Measurements from ENCODE around the gene B3GALNT1. TPM values are rescaled to one million over a fixed set of nuclear protein-coding genes. Genes with fewer than 3 reads are reported as not detected.
A peak's percentile ranks its signal among the peaks of the same experiment; 100 is the strongest.

Gene B3GALNT1
- total and polyA plus RNA-seq, 8 donors, result 2.0 to 7.7 (median 5.0) TPM

- H3K27ac ChIP-seq, result no peak overlapping the region
- ATAC-seq, result no peak
- intact Hi-C loops (cut with DNase I), result no loop called here
Observed at GRCh38 chr3:161067335-161067734, 37.8 kb downstream of the B3GALNT1 start.

GRCh38 chr3:161066930-161067329, 38.2 kb downstream of the B3GALNT1 start:
- DNase-seq (no peak), ATAC-seq (no peak), FAIRE-seq (no peak)
- H3K4me3 ChIP-seq, result no peak overlapping the region
- H3K27ac ChIP-seq, result no peak overlapping the region
- H3K36me3 ChIP-seq, result no peaks in the 10 kb centered on the region
- 59 to 77% methylated on average over 3 of the region's 3 CpGs for WGBS, 2 donors
- intact Hi-C loops (cut with DNase I), result no loop called here
- H3K27me3 ChIP-seq, result no peaks in the 10 kb centered on the region
- H3K4me1 ChIP-seq, result peaks cover 6 to 9% (median 7%) of the 10 kb centered on the region in 3 donors
- TF ChIP-seq, protein P1, sequence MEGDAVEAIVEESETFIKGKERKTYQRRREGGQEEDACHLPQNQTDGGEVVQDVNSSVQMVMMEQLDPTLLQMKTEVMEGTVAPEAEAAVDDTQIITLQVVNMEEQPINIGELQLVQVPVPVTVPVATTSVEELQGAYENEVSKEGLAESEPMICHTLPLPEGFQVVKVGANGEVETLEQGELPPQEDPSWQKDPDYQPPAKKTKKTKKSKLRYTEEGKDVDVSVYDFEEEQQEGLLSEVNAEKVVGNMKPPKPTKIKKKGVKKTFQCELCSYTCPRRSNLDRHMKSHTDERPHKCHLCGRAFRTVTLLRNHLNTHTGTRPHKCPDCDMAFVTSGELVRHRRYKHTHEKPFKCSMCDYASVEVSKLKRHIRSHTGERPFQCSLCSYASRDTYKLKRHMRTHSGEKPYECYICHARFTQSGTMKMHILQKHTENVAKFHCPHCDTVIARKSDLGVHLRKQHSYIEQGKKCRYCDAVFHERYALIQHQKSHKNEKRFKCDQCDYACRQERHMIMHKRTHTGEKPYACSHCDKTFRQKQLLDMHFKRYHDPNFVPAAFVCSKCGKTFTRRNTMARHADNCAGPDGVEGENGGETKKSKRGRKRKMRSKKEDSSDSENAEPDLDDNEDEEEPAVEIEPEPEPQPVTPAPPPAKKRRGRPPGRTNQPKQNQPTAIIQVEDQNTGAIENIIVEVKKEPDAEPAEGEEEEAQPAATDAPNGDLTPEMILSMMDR (IDR thresholded peaks at IDR 0.05), result no peak
- H3K9me3 ChIP-seq, result no peaks in the 10 kb centered on the region

More at GRCh38 chr3:161067335-161067734, 37.8 kb downstream of the B3GALNT1 start:
- Histone ChIP-seq H3K4me1 (peaks cover 6 to 9% (median 7%) of the 10 kb centered on the region in 3 donors), H3K9me3 (no peaks in the 10 kb centered on the region), H3K36me3 (no peaks in the 10 kb centered on the region), H3K4me3 (no peak overlapping the region), H3K27me3 (no peaks in the 10 kb centered on the region)
- no peak for DNase-seq
- TF ChIP-seq, protein P1 (IDR thresholded peaks at IDR 0.05), result no peak
- 44 to 54% methylated on average over 1 of the region's 1 CpG for WGBS, 2 donors
- no peak for FAIRE-seq

- no peaks in the 10 kb centered on the region for H3K27me3 ChIP-seq
- H3K36me3 ChIP-seq, result no peaks in the 10 kb centered on the region
- FAIRE-seq, result no peak
- no peak for ATAC-seq
- no peak for DNase-seq
- intact Hi-C loops (cut with DNase I), result no loop called here
- no peak overlapping the region for H3K4me3 ChIP-seq
- TF ChIP-seq, protein P1 (IDR thresholded peaks at IDR 0.05), result no peak
- no peaks in the 10 kb centered on the region for H3K9me3 ChIP-seq
- no peak overlapping the region for H3K27ac ChIP-seq
- peaks cover 0 to 5% (median 2%) of the 10 kb centered on the region in 3 donors for H3K4me1 ChIP-seq
- 85 to 88% methylated on average over 5 of the region's 5 CpGs for WGBS, 2 donors
Observed at GRCh38 chr3:161064413-161064812, 40.7 kb downstream of the B3GALNT1 start.

- Histone ChIP-seq H3K27ac (no peak overlapping the region), H3K36me3 (no peaks in the 10 kb centered on the region), H3K4me3 (no peak overlapping the region), H3K4me1 (peaks cover 0 to 4% (median 0%) of the 10 kb centered on the region in 3 donors), H3K27me3 (no peaks in the 10 kb centered on the region), H3K9me3 (no peaks in the 10 kb centered on the region)
- WGBS, 2 donors, result 68 to 69% methylated on average over 5 of the region's 5 CpGs
- ATAC-seq (peak in 1 of 4 donors; percentile 16), FAIRE-seq (no peak), DNase-seq (no peak)
- intact Hi-C loops (cut with DNase I), result no loop called here
- TF ChIP-seq, protein P1 (IDR thresholded peaks at IDR 0.05), result no peak
Observed at GRCh38 chr3:161054860-161055604, 50.1 kb downstream of the B3GALNT1 start.

DNA sequence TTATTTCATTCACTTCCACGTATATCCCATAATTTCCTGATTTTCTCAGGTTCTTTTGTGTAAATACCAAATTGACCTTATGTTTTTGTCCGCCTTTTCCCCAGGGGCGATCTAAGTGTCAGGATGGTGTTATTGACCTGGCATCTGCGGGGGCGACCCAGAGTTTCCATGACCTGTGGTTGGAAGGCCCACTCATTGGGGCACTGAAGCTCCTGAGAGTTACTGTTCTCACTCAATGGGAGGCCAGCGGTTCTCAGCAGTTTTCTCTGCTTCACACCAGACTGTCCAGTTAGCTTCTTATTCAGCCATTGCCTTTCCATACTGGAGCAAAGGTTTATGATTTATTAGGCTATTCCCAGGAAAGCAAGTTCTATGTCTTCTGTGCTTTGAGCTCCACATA, 53.3 kb downstream of the B3GALNT1 start:
- H3K36me3 ChIP-seq, result no peaks in the 10 kb centered on the region
- H3K9me3 ChIP-seq, result no peaks in the 10 kb centered on the region
- FAIRE-seq, result no peak
- ATAC-seq, result no peak
- intact Hi-C loops (cut with DNase I), result no loop called here
- TF ChIP-seq, protein P1 (IDR thresholded peaks at IDR 0.05), result no peak
- peaks cover 0 to 4% (median 0%) of the 10 kb centered on the region in 3 donors for H3K4me1 ChIP-seq
- no peak overlapping the region for H3K4me3 ChIP-seq
- H3K27ac ChIP-seq, result no peak overlapping the region
- DNase-seq, result no peak
- 94 to 97% methylated on average over 6 of the region's 6 CpGs for WGBS, 2 donors
- H3K27me3 ChIP-seq, result no peaks in the 10 kb centered on the region
